Lower leg skin (tissue), 3 donors: ENCODE measurements around the gene TUT7.

Experiments used
- CTCF ChIP-seq, 3 donors: fragments of 450-650 bp; IDR thresholded peaks; one replicate each; pipeline ENCODE4 v1.5.1; 2016; ENCODE audit warnings: antibody characterized with exemption in 3 of 3, mild to moderate bottlenecking in 3 of 3, moderate library complexity in 2 of 3
- POLR2A ChIP-seq, 2 donors: fragments of 450-650 bp; IDR thresholded peaks; one replicate each; pipeline ENCODE4 v1.6.1; 2016 to 2017; ENCODE audit warnings: antibody characterized with exemption in 2 of 2, mild to moderate bottlenecking in 1 of 2, moderate library complexity in 1 of 2

- TF ChIP-seq CTCF (IDR thresholded peaks at IDR 0.05) (no peak), POLR2A (IDR thresholded peaks at IDR 0.05) (peak in 1 of 2 donors; percentile 77)
Observed at GRCh38 chr9:86282077-86282978, 71.9 kb downstream of the TUT7 start, which contains the start of gene ISCA1.
